Breast epithelium (tissue), 4 donors: ENCODE measurements around the gene HAGH. TPM values are rescaled to one million over a fixed set of nuclear protein-coding genes. Genes with fewer than 3 reads are reported as not detected.

Source experiments
- DNase-seq, 2 donors: peaks; one replicate each; pipeline ENCODE4 v3.0.0-alpha.2; 2019; ENCODE audit warnings: low spot score in 2 of 2
- H3K27ac ChIP-seq, 2 donors: fragments of 200-600 bp; sonication (generic) in 1 of 2; one replicate each; pipeline ENCODE4 v1.5.1; 2016 to 2019; ENCODE audit warnings: mild to moderate bottlenecking in 1 of 2
- H3K27me3 ChIP-seq, 2 donors: fragments of 200-600 bp; sonication (generic) in 1 of 2; one replicate each; pipeline versions ENCODE4 v1.5.1 to v1.6.0; 2017 to 2019; ENCODE audit warnings: control low read depth in 1 of 2, mild to moderate bottlenecking in 1 of 2
- H3K36me3 ChIP-seq: fragments of 200-600 bp; one replicate; pipeline ENCODE4 v1.5.1; 2019
- H3K4me1 ChIP-seq, 2 donors: fragments of 200-600 bp; sonication (generic); one replicate each; pipeline ENCODE4 v1.5.1; 2016 to 2019; ENCODE audit warnings: control low read depth in 1 of 2
- H3K4me3 ChIP-seq, 3 donors: fragments of 200-600 bp; sonication (generic); 1 replicate in 2 of 3; 2 replicates in 1 of 3; pipeline ENCODE4 v1.5.1; 2016 to 2019; ENCODE audit warnings: mild to moderate bottlenecking in 3 of 3, moderate library complexity in 2 of 3
- H3K9me3 ChIP-seq, 2 donors: fragments of 200-600 bp; sonication (generic) in 1 of 2; one replicate each; pipeline ENCODE4 v1.5.1; 2016 to 2019; ENCODE audit warnings: control low read depth in 1 of 2
- CTCF ChIP-seq, 3 donors: fragments of 450-650 bp; IDR thresholded peaks; one replicate each; pipeline ENCODE4 v1.5.1; 2016 to 2017; ENCODE audit warnings: antibody characterized with exemption in 3 of 3, mild to moderate bottlenecking in 3 of 3, moderate library complexity in 3 of 3
- POLR2A ChIP-seq: fragments of 450-650 bp; IDR thresholded peaks from one replicate; pipeline ENCODE4 v1.6.1; 2016; ENCODE audit warnings: antibody characterized with exemption, mild to moderate bottlenecking, moderate library complexity
- POLR2AphosphoS5 ChIP-seq, 3 donors: sonication (generic); formaldehyde crosslinking; IDR thresholded peaks; one replicate each; pipeline ENCODE4 v1.6.1; 2017; ENCODE audit warnings: antibody characterized with exemption in 3 of 3
- intact Hi-C: fragments of 100-400 bp; cut with DNase I; formaldehyde crosslinking; loops from one replicate; pipeline ENCODE4 v1.15.1; 2023; ENCODE audit warnings: low total_unique reads
- total RNA-seq, 3 donors: library from RNA; depleted of rRNA; stranded (reverse); fragments of >200 nt; gene quantifications; one replicate each; pipeline ENCODE4 v1.1.0, GENCODE V29; 2016

The HAGH gene
- total RNA-seq, 3 donors from 2014 or later = 61.9 to 114 (median 74.7) TPM

- Histone ChIP-seq H3K4me1 (peaks cover 0 to 9% of the 10 kb centered on the region in 2 donors), H3K27ac (no peak overlapping the region), H3K4me3 (no peak overlapping the region), H3K9me3 (no peaks in the 10 kb centered on the region), H3K27me3 (no peaks in the 10 kb centered on the region), H3K36me3 (no peaks in the 10 kb centered on the region)
- intact Hi-C loops = no loop called here
- TF ChIP-seq CTCF (IDR thresholded peaks at IDR 0.05) (no peak), POLR2AphosphoS5 (IDR thresholded peaks at IDR 0.05) (no peak), POLR2A (no peak)
- DNase-seq = no peak
Observed at GRCh38 chr16:1831186-1832075, 4.8 kb upstream of the HAGH start.

DNA sequence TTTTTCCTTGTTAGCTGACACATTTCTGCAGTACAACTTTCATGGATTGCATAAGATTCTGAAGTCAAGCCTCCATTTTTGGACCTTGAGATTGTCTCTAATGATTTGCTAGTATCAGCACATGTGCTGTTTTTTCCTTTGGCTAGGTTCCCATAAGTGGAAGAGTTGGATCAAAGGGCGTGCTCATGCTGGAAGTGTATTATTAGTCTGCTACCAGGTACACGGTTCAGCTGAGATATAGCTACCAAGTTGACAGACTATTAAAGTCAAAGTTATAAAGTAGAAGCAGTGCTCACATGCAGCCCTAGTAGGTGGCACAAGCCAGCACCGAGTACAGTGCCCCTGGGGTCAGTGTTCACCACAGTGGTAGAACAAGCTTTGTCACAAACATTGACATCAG, 3.6 kb upstream of the HAGH start:
- H3K4me3 ChIP-seq = no peak overlapping the region
- intact Hi-C loops = no loop called here
- DNase-seq = no peak
- TF ChIP-seq CTCF (IDR thresholded peaks at IDR 0.05) (no peak), POLR2AphosphoS5 (IDR thresholded peaks at IDR 0.05) (no peak), POLR2A (no peak)
- H3K4me1 ChIP-seq = peaks cover 0 to 16% of the 10 kb centered on the region in 2 donors
- no peaks in the 10 kb centered on the region for H3K36me3 ChIP-seq
- H3K9me3 ChIP-seq = no peaks in the 10 kb centered on the region
- no peaks in the 10 kb centered on the region for H3K27me3 ChIP-seq
- H3K27ac ChIP-seq = no peak overlapping the region

- no peak for DNase-seq
- H3K4me1 ChIP-seq = peaks cover 0 to 18% of the 10 kb centered on the region in 2 donors
- H3K36me3 ChIP-seq = no peaks in the 10 kb centered on the region
- intact Hi-C loops = no loop called here
- H3K4me3 ChIP-seq = peak overlapping the region in 1 of 3 donors; percentile 95
- no peaks in the 10 kb centered on the region for H3K9me3 ChIP-seq
- no peaks in the 10 kb centered on the region for H3K27me3 ChIP-seq
- H3K27ac ChIP-seq = no peak overlapping the region
- TF ChIP-seq POLR2A = no peak
- no peak for TF ChIP-seq CTCF (IDR thresholded peaks at IDR 0.05)
- TF ChIP-seq POLR2AphosphoS5 (IDR thresholded peaks at IDR 0.05) = no peak
Observed at GRCh38 chr16:1828645-1829410, 2.2 kb upstream of the HAGH start.

DNA sequence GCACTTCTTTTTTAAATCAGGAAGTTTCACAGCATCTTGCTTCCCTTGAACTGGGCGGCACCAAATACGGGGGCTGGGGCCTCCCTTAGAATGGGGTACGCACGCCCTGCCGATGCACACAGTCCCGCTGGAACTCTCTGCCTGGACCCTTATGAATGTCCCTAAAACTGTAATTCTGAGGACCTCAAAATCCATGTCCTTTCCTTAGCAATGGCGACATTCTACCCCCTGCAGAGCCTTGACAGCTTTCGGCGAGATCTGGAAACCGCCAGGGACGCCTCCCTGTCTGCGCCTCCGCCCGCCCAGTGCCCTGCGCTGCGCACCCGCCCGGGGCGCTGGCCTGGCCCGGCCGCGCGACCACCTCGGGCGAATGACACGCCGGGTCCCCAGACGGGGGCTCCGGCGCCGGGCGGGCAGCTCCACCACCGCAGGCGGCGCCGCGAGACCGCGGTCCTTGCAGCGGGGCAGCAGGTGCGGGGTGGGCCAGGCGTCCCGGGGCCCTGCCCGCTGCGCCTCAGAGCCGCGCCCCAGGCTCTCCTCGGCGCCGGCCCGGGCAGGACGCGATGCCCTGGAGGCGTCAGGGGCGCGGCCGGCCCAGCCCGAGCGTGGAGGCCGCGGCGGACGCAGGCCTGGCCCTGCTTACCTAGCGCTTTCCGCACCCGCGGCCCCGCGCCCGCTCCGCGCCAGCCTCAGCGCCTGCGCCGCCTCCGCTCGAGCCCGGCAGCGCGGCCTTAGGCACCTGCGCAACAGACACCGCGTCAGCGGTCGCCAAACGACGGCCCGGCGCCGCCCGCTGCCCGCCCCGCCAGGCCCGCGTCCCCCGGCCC, 548 bp downstream of the HAGH start:
- no peaks in the 10 kb centered on the region for H3K27me3 ChIP-seq
- H3K4me3 ChIP-seq = peak overlapping the region; percentile 76 to 96 (median 95)
- H3K9me3 ChIP-seq = no peaks in the 10 kb centered on the region
- TF ChIP-seq CTCF (IDR thresholded peaks at IDR 0.05) (no peak), POLR2AphosphoS5 (IDR thresholded peaks at IDR 0.05) (no peak), POLR2A (no peak)
- peaks cover 0 to 18% of the 10 kb centered on the region in 2 donors for H3K4me1 ChIP-seq
- DNase-seq = no peak
- H3K27ac ChIP-seq = peak overlapping the region; percentile 42 to 80
- intact Hi-C loops = no loop called here
- H3K36me3 ChIP-seq = peaks cover 1% of the 10 kb centered on the region
